Caco-2 (cell line): Measurements from ENCODE around the gene HOXB13. TPM values are rescaled to one million over a fixed set of nuclear protein-coding genes. Genes with fewer than 3 reads are reported as not detected.

ENCODE experiments used
- BruUV-seq: library from RNA; stranded (reverse); fragments of 400-500 nt; replicated peaks from 2 replicates; lab custom pipeline; 2021; lab: Mats Ljungman, UMichigan
- CTCF ChIA-PET: fragments of 300-600 bp; sonication (Branson Sonifier 250); formaldehyde crosslinking; loops from one replicate; lab custom pipeline; 2022; ENCODE audit warnings: antibody characterized with exemption; lab: Charles Lee
- POLR2A ChIA-PET: fragments of 300-600 bp; sonication (Branson Sonifier 250); formaldehyde crosslinking; loops from one replicate; lab custom pipeline; 2022; ENCODE audit warnings: antibody characterized with exemption; lab: Charles Lee
- DNase-seq, 2 experiments: peaks; one replicate each; pipeline versions ENCODE4 v3.0.0 to v3.0.0-alpha.2; 2020 to 2022
- H3K27me3 ChIP-seq: replicated peaks from 2 replicates; pipeline ENCODE4 v1.6.0; 2011; ENCODE audit warnings: low read length; ENCODE audit not compliant: control insufficient read depth, insufficient read depth
- H3K36me3 ChIP-seq: 2 replicates; pipeline ENCODE4 v1.5.1; 2011; ENCODE audit warnings: low read length; ENCODE audit not compliant: control insufficient read depth, insufficient read depth
- H3K4me1 ChIP-seq: fragments of 250-450 bp; sonication (Bioruptor Pico); 2 replicates; pipeline ENCODE4 v1.5.1; 2020; ENCODE audit warnings: mild to moderate bottlenecking
- H3K4me3 ChIP-seq: 2 replicates; pipeline ENCODE4 v1.5.1; 2011; ENCODE audit warnings: low read depth, mild to moderate bottlenecking, control low read depth, low read length
- H3K9me3 ChIP-seq: fragments of 250-450 bp; sonication (Bioruptor Pico); 2 replicates; pipeline ENCODE4 v1.5.1; 2020; ENCODE audit warnings: mild to moderate bottlenecking, moderate library complexity
- H3K27ac Mint-ChIP-seq: one replicate; pipeline ENCODE4 v1.8.0; 2022; ENCODE audit warnings: mixed read lengths; ENCODE audit not compliant: unreplicated experiment
- H3K27me3 Mint-ChIP-seq: one replicate; pipeline ENCODE4 v1.8.0; 2022; ENCODE audit warnings: mixed read lengths; ENCODE audit not compliant: insufficient read depth, unreplicated experiment
- H3K36me3 Mint-ChIP-seq: one replicate; pipeline ENCODE4 v1.8.0; 2022; ENCODE audit warnings: mild to moderate bottlenecking, mixed read lengths; ENCODE audit not compliant: insufficient read depth, unreplicated experiment
- H3K4me1 Mint-ChIP-seq: one replicate; pipeline ENCODE4 v1.8.0; 2022; ENCODE audit warnings: low read depth, mixed read lengths; ENCODE audit not compliant: unreplicated experiment
- H3K4me3 Mint-ChIP-seq: one replicate; pipeline ENCODE4 v1.8.0; 2022; ENCODE audit warnings: mild to moderate bottlenecking, moderate library complexity, mixed read lengths; ENCODE audit not compliant: unreplicated experiment
- H3K9me3 Mint-ChIP-seq: one replicate; pipeline ENCODE4 v1.8.0; 2022; ENCODE audit warnings: mixed read lengths; ENCODE audit not compliant: unreplicated experiment
- intact Hi-C: fragments of 100-400 bp; cut with micrococcal nuclease; formaldehyde crosslinking; loops from one replicate; pipeline ENCODE4 v1.10.0; 2022; ENCODE audit not compliant: unreplicated experiment
- total RNA-seq: library from RNA; stranded (reverse); gene quantifications from 2 replicates; pipeline ENCODE4 v1.2.3, GENCODE V29; 2022
- TF ChIP-seq, protein P1 (sequence below), 2 experiments: fragments of 200-600 bp in 1 of 2; IDR thresholded peaks; 1 replicate in 1 of 2; 2 replicates in 1 of 2; pipeline versions ENCODE4 v1.5.1 to v1.8.0; 2011 to 2022; ENCODE audit warnings: antibody characterized with exemption in 1 of 2, control low read depth in 1 of 2, inconsistent platforms in 1 of 2, low read depth in 1 of 2, low read length in 1 of 2, mild to moderate bottlenecking in 1 of 2, moderate library complexity in 1 of 2; ENCODE audit not compliant: insufficient read depth in 1 of 2, severe bottlenecking in 1 of 2, unreplicated experiment in 1 of 2

Gene HOXB13
- total RNA-seq, 1 experiment from 2014 or later = 4.3 TPM

DNA sequence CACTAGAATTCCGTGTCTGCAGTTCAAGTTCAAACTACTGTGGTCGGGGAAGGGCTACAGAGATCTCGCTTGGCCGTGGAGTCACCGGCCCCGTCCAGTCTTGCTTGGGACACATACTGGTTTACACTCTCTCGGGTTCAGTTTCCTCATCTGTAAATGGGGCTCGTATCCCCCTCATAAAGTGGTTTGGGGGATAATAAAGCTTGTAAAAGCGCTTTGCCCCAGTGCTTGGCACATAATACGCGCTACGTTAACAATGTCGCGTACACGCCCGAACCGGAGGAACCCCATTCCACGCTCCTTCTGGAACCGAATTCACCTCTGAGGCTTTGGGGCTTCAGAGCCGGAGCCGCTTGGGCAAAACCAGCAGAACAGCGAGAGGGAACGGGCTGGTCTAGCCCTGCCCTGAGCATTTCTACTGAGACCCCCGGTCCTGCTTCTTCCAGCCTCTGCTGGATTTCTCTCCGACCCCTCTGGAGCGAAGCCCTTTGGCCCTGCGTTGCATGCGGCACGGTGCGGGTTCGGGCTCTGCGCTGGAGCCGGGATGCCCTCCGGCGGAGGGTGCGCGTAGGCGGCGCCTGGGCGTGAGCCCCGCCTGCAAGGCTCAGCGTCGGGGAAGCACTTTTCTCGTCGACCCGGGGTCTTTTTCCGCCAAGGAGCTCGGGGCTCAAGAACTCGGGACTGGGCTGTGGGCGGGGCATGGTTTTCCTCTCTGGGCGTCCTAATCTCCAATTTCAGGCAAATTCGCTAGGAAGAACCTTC lies 26.1 kb upstream of the HOXB13 start:
- CTCF ChIA-PET = interaction anchor here (0.5 to 1.5 kb wide), 5 partner anchors 16 to 128 kb away, joined by 3 to 7 read pairs (median 4); partner anchors contain the start of gene HOXB13
- no peaks in the 10 kb centered on the region; the same call in 1 of the 2 replicates for H3K27me3 ChIP-seq

DNA sequence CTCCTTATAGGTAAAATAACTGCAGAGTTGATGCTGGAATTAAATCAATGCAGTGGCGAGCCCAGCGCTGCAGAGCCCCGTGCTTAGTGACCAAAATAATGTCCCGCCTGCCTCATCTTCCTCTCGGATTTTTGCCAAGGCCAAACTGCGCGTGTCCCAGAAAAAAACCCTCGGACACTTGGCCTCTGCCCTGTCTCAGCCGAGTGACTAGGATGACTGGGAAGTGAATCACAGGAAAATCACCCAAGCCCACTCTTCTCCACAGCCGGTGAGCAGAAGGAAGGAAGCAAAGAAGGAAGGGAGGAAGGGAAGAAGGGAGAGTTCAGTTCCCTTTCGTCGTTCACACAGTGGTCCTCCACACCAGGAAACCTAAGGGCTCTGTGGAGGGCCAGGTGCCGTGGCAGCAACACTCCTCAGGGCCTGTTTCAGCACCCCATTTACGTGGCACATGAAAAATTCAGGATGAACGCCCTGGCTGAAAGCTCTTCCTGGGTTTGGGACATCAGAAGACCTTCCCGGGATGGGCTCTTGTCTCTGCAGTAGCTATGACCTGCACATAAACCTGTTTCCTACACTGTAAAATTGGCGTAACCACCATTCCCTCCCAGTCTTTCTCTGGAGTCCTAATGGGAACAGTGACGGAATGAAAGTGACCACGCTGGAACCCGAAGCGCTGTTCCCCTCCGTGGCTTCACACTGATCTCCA lies 25.4 kb upstream of the HOXB13 start:
- Mint-ChIP-seq H3K4me1 (peaks cover 13% of the 10 kb centered on the region), H3K27me3 (peaks cover 6% of the 10 kb centered on the region), H3K36me3 (no peaks in the 10 kb centered on the region), H3K9me3 (no peaks in the 10 kb centered on the region), H3K4me3 (no peak overlapping the region), H3K27ac (no peak overlapping the region)
- no peaks in the 10 kb centered on the region for H3K36me3 ChIP-seq
- no peak for DNase-seq
- intact Hi-C loops = no loop called here
- no peaks in the 10 kb centered on the region for H3K9me3 ChIP-seq
- TF ChIP-seq, protein P1, sequence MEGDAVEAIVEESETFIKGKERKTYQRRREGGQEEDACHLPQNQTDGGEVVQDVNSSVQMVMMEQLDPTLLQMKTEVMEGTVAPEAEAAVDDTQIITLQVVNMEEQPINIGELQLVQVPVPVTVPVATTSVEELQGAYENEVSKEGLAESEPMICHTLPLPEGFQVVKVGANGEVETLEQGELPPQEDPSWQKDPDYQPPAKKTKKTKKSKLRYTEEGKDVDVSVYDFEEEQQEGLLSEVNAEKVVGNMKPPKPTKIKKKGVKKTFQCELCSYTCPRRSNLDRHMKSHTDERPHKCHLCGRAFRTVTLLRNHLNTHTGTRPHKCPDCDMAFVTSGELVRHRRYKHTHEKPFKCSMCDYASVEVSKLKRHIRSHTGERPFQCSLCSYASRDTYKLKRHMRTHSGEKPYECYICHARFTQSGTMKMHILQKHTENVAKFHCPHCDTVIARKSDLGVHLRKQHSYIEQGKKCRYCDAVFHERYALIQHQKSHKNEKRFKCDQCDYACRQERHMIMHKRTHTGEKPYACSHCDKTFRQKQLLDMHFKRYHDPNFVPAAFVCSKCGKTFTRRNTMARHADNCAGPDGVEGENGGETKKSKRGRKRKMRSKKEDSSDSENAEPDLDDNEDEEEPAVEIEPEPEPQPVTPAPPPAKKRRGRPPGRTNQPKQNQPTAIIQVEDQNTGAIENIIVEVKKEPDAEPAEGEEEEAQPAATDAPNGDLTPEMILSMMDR (IDR thresholded peaks at IDR 0.05; ENCODE audit: insufficient read depth in 1 of 2, low read depth in 1 of 2, low read length in 1 of 2, severe bottlenecking in 1 of 2, unreplicated experiment in 1 of 2) = no peak
- peaks cover 9% of the 10 kb centered on the region for H3K4me1 ChIP-seq
- no peaks in the 10 kb centered on the region; the same call in 1 of the 2 replicates for H3K27me3 ChIP-seq
- no peak overlapping the region for H3K4me3 ChIP-seq
- BruUV-seq = no TSS peak
- ChIA-PET CTCF (interaction anchor here (0.5 to 1.4 kb wide), 3 partner anchors 30 to 129 kb away, joined by 3 to 5 read pairs (median 4); no protein-coding TSS in a partner anchor), POLR2A (no interaction called here)

More for the DNA sequence above, 26.1 kb upstream of the HOXB13 start:
- Mint-ChIP-seq H3K9me3 (no peaks in the 10 kb centered on the region), H3K4me3 (peak overlapping the region; percentile 23), H3K27ac (no peak overlapping the region), H3K36me3 (no peaks in the 10 kb centered on the region), H3K4me1 (peaks cover 19% of the 10 kb centered on the region), H3K27me3 (no peaks in the 10 kb centered on the region)
- POLR2A ChIA-PET = no interaction called here
- Histone ChIP-seq H3K36me3 (no peaks in the 10 kb centered on the region), H3K4me3 (peak overlapping the region; percentile 6; the same call in 1 of the 2 replicates), H3K4me1 (peaks cover 9% of the 10 kb centered on the region), H3K9me3 (no peaks in the 10 kb centered on the region)
- DNase-seq = no peak
- intact Hi-C loops = no loop called here
- no TSS peak for BruUV-seq
- TF ChIP-seq, protein P1 (IDR thresholded peaks at IDR 0.05; ENCODE audit: insufficient read depth in 1 of 2, low read depth in 1 of 2, low read length in 1 of 2, severe bottlenecking in 1 of 2, unreplicated experiment in 1 of 2) = peak in 1 of 2 experiments; percentile 4
